ENCODE measurements around the gene SCFD2. TPM values are rescaled to one million over a fixed set of nuclear protein-coding genes. Genes with fewer than 3 reads are reported as not detected.
A peak's percentile ranks its signal among the peaks of the same experiment; 100 is the strongest.
"Not testable (repeated sequence)": the region's sequence is repeated elsewhere in the genome, so short reads cannot be mapped to it uniquely, and the experiment has no call there.

Gene SCFD2
- polyA plus RNA-seq, 1 donor from 2014 or later: 17.2 TPM

- H3K4me3 Mint-ChIP-seq: no peak overlapping the region
- peaks cover 0 to 3% (median 0%) of the 10 kb centered on the region in 3 donors for H3K4me1 Mint-ChIP-seq
- H3K36me3 Mint-ChIP-seq: peaks cover 3% of the 10 kb centered on the region
- H3K9me3 Mint-ChIP-seq: no peaks in the 10 kb centered on the region
- H3K27ac Mint-ChIP-seq: no peak overlapping the region
- H3K27me3 Mint-ChIP-seq: no peaks in the 10 kb centered on the region
Observed at GRCh38 chr4:52999626-53000025, 366.2 kb downstream of the SCFD2 start.

- H3K36me3 Mint-ChIP-seq: peaks cover 3% of the 10 kb centered on the region
- H3K4me1 Mint-ChIP-seq: no peaks in the 10 kb centered on the region
- H3K27me3 Mint-ChIP-seq: no peaks in the 10 kb centered on the region
- no peaks in the 10 kb centered on the region for H3K9me3 Mint-ChIP-seq
- H3K27ac Mint-ChIP-seq: no peak overlapping the region
- H3K4me3 Mint-ChIP-seq: no peak overlapping the region
Observed at GRCh38 chr4:52998413-52998812, 367.4 kb downstream of the SCFD2 start.

DNA sequence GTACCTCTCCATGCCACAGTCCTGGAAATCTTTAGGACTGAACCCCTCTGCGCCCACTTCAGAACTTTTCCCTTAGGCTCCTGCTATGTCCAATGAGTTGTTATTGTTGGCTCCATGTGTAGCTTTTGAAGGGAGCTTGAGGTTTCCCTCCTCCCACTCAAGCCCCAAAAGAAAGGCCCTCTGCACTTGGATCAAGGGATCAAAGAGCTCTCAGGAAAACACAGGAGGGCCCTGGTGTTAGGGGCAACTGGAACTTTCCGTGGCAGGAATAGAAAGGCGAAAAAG lies 368.8 kb downstream of the SCFD2 start:
- no peak overlapping the region for H3K4me3 Mint-ChIP-seq
- no peaks in the 10 kb centered on the region for H3K4me1 Mint-ChIP-seq
- no peaks in the 10 kb centered on the region for H3K27me3 Mint-ChIP-seq
- H3K27ac Mint-ChIP-seq: no peak overlapping the region
- no peaks in the 10 kb centered on the region for H3K9me3 Mint-ChIP-seq
- peaks cover 3% of the 10 kb centered on the region for H3K36me3 Mint-ChIP-seq

- no peaks in the 10 kb centered on the region for H3K27me3 Mint-ChIP-seq
- H3K4me3 Mint-ChIP-seq: no peak overlapping the region
- no peak overlapping the region for H3K27ac Mint-ChIP-seq
- H3K36me3 Mint-ChIP-seq: peaks cover 3% of the 10 kb centered on the region
- no peaks in the 10 kb centered on the region for H3K4me1 Mint-ChIP-seq
- no peaks in the 10 kb centered on the region for H3K9me3 Mint-ChIP-seq
Observed at GRCh38 chr4:52996261-52997131, 369.4 kb downstream of the SCFD2 start.

- no peaks in the 10 kb centered on the region for H3K9me3 Mint-ChIP-seq
- no peaks in the 10 kb centered on the region for H3K4me1 Mint-ChIP-seq
- H3K4me3 Mint-ChIP-seq: no peak overlapping the region
- H3K27ac Mint-ChIP-seq: no peak overlapping the region
- H3K36me3 Mint-ChIP-seq: peaks cover 5% of the 10 kb centered on the region
- no peaks in the 10 kb centered on the region for H3K27me3 Mint-ChIP-seq
Observed at GRCh38 chr4:52995360-52996030, 370.4 kb downstream of the SCFD2 start.

- H3K27me3 Mint-ChIP-seq: no peaks in the 10 kb centered on the region
- peak overlapping the region in 1 of 3 donors; percentile 64 for H3K27ac Mint-ChIP-seq
- no peaks in the 10 kb centered on the region for H3K4me1 Mint-ChIP-seq
- peaks cover 5% of the 10 kb centered on the region for H3K36me3 Mint-ChIP-seq
- H3K4me3 Mint-ChIP-seq: no peak overlapping the region
- H3K9me3 Mint-ChIP-seq: no peaks in the 10 kb centered on the region
Observed at GRCh38 chr4:52994567-52994966, 371.3 kb downstream of the SCFD2 start.

DNA sequence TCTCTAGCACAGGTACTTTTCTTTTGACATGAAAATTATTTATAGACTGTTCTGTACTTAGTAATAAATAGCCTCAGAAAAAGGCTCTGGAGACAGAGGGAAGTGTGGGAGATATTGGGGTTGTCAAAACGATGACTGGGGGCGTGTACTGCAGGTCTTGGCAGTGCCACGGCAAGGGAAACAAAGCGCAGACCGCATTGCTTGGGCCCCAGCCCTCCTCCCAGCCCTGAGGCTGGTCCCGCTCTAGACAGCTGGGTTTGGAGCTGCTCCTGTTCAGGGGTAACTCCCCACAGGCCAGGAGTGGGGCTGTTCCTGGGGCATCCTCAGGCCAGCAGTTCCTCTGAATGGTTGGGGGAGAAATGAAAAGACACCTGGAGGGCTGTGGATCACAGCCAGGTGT lies 372.1 kb downstream of the SCFD2 start:
- no peaks in the 10 kb centered on the region for H3K4me1 Mint-ChIP-seq
- no peaks in the 10 kb centered on the region for H3K9me3 Mint-ChIP-seq
- H3K27ac Mint-ChIP-seq: peak overlapping the region in 1 of 3 donors; percentile 64
- H3K27me3 Mint-ChIP-seq: no peaks in the 10 kb centered on the region
- peaks cover 5% of the 10 kb centered on the region for H3K36me3 Mint-ChIP-seq
- no peak overlapping the region for H3K4me3 Mint-ChIP-seq

DNA sequence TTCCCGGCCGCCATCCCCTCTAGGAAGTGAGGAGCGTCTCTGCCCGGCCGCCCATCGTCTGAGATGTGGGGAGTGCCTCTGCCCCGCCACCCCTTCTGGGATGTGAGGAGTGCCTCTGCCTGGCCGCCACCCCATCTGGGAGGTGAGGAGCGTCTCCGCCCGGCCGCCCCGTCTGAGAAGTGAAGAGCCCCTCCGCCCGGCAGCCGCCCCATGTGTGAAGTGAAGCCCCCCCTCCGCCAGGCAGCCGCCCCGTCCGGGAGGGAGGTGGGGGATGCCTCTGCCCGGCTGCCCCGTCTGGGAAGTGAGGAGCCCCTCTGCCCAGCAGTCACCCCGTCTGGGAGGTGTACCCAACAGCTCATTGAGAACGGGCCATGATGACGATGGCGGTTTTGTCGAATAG lies 373.3 kb downstream of the SCFD2 start:
- H3K4me1 Mint-ChIP-seq, H3K27me3 Mint-ChIP-seq, H3K4me3 Mint-ChIP-seq, H3K27ac Mint-ChIP-seq, H3K9me3 Mint-ChIP-seq, H3K36me3 Mint-ChIP-seq: not testable (repeated sequence)

DNA sequence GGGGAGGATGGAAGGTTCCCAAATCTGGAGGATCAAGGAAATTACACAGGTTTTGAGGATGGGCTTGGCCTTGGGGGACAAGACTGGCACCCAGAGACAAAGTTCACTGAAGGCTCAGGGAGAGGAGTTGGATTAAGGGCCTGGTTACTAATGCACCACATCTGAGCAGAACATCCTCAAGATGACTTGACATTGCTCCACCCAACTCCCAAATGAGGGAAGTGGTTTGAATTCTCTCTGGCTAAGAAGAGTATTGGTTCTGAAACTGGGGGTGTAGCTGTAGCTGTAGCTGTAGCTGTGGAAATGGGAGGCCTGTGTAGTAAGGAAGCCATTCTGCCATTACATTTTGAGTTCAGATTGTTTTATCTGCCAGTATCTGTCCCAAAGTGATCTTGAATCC lies 374.4 kb downstream of the SCFD2 start:
- Mint-ChIP-seq H3K9me3 (no peaks in the 10 kb centered on the region), H3K27ac (no peak overlapping the region), H3K4me3 (no peak overlapping the region), H3K27me3 (no peaks in the 10 kb centered on the region), H3K36me3 (peaks cover 2% of the 10 kb centered on the region), H3K4me1 (no peaks in the 10 kb centered on the region)

- H3K27ac Mint-ChIP-seq: no peak overlapping the region
- H3K36me3 Mint-ChIP-seq: peaks cover 2% of the 10 kb centered on the region
- peak overlapping the region in 1 of 4 donors; percentile 15 for H3K4me3 Mint-ChIP-seq
- H3K27me3 Mint-ChIP-seq: no peaks in the 10 kb centered on the region
- H3K9me3 Mint-ChIP-seq: no peaks in the 10 kb centered on the region
- no peaks in the 10 kb centered on the region for H3K4me1 Mint-ChIP-seq
Observed at GRCh38 chr4:52990706-52991105, 375.2 kb downstream of the SCFD2 start.

- H3K27ac Mint-ChIP-seq: peak overlapping the region in 1 of 3 donors; percentile 2
- no peaks in the 10 kb centered on the region for H3K9me3 Mint-ChIP-seq
- H3K4me3 Mint-ChIP-seq: no peak overlapping the region
- H3K4me1 Mint-ChIP-seq: no peaks in the 10 kb centered on the region
- no peaks in the 10 kb centered on the region for H3K27me3 Mint-ChIP-seq
- peaks cover 2% of the 10 kb centered on the region for H3K36me3 Mint-ChIP-seq
Observed at GRCh38 chr4:52989865-52990264, 376.0 kb downstream of the SCFD2 start.

DNA sequence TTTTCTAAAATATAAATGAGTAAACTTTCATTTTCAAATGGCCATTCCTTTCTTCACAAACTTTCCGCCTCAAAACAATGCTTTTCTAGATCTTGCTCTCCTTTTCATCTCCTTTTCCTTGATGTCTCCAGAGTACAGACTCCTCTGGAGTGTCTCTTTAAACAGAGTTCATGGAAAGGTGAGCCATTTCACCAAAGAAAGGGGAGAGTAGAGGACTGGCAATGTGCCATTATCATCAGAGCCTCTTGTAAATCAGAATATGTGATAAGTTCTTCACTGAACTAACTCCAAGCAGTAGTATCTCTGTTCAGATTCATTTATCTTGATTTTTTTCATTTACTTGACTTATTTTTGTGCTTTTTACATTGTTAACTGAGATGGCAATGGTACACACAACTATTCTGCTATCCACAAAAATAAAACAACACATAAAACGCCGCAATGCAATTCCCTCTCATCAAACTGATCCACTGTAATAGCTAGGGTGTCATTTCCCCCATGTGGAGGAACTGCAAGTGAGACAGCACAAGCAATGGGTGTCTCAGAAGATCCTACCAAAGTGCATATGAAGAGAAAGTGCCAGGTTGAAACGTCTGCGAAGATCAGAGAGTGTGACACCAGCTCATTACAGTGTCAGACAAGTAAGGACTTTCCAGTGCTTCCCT lies 378.3 kb downstream of the SCFD2 start:
- Mint-ChIP-seq H3K36me3 (peaks cover 2% of the 10 kb centered on the region), H3K9me3 (no peaks in the 10 kb centered on the region), H3K4me3 (no peak overlapping the region), H3K4me1 (no peaks in the 10 kb centered on the region), H3K27me3 (no peaks in the 10 kb centered on the region), H3K27ac (no peak overlapping the region)

DNA sequence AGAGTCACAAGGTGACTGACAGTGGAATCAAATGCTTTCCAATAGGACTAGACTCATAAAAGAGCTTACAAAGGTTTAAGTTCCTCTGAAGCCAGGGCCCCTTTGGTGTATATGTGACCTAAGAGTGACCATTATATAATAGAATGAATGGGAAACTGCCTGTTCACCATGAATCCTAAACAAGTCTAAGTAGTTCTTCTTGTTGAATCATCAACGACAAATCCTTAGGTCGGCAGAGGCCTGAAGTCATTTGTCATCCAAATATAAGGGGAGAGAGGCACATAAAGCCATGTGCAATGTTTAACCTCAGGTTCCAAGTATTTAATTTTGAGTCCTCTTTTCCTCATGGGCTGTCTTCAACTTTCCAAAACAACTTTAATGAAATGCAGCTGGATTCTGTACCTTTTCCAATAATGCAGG lies 381.4 kb downstream of the SCFD2 start:
- Mint-ChIP-seq H3K36me3 (peaks cover 2% of the 10 kb centered on the region), H3K4me1 (no peaks in the 10 kb centered on the region), H3K27ac (no peak overlapping the region), H3K9me3 (no peaks in the 10 kb centered on the region), H3K4me3 (no peak overlapping the region), H3K27me3 (no peaks in the 10 kb centered on the region)

GRCh38 chr4:52983563-52984303 lies 382.1 kb downstream of the SCFD2 start:
- Mint-ChIP-seq H3K9me3 (no peaks in the 10 kb centered on the region), H3K4me1 (no peaks in the 10 kb centered on the region), H3K27me3 (no peaks in the 10 kb centered on the region), H3K27ac (no peak overlapping the region), H3K4me3 (no peak overlapping the region), H3K36me3 (peaks cover 2% of the 10 kb centered on the region)

GRCh38 chr4:52982946-52983340 lies 382.9 kb downstream of the SCFD2 start:
- Mint-ChIP-seq H3K4me1 (no peaks in the 10 kb centered on the region), H3K27me3 (no peaks in the 10 kb centered on the region), H3K9me3 (no peaks in the 10 kb centered on the region), H3K4me3 (no peak overlapping the region), H3K27ac (no peak overlapping the region), H3K36me3 (peaks cover 2% of the 10 kb centered on the region)
